Testis (tissue), 2 donors: ENCODE data around the gene GAL3ST3.

ENCODE experiments used
- POLR2A ChIP-seq: fragments of 450-650 bp; IDR thresholded peaks from one replicate; pipeline ENCODE4 v1.6.1; 2017; ENCODE audit warnings: antibody characterized with exemption, mild to moderate bottlenecking, moderate library complexity
- TF ChIP-seq, protein P1 (sequence below), 3 experiments: fragments of 450-650 bp in 2 of 3; fragments of 200-600 bp in 1 of 3; sonication (generic) in 1 of 3; IDR thresholded peaks; one replicate each; pipeline ENCODE4 v1.5.1; 2016 to 2019; ENCODE audit warnings: antibody characterized with exemption in 3 of 3, mild to moderate bottlenecking in 2 of 3, moderate library complexity in 1 of 3

DNA sequence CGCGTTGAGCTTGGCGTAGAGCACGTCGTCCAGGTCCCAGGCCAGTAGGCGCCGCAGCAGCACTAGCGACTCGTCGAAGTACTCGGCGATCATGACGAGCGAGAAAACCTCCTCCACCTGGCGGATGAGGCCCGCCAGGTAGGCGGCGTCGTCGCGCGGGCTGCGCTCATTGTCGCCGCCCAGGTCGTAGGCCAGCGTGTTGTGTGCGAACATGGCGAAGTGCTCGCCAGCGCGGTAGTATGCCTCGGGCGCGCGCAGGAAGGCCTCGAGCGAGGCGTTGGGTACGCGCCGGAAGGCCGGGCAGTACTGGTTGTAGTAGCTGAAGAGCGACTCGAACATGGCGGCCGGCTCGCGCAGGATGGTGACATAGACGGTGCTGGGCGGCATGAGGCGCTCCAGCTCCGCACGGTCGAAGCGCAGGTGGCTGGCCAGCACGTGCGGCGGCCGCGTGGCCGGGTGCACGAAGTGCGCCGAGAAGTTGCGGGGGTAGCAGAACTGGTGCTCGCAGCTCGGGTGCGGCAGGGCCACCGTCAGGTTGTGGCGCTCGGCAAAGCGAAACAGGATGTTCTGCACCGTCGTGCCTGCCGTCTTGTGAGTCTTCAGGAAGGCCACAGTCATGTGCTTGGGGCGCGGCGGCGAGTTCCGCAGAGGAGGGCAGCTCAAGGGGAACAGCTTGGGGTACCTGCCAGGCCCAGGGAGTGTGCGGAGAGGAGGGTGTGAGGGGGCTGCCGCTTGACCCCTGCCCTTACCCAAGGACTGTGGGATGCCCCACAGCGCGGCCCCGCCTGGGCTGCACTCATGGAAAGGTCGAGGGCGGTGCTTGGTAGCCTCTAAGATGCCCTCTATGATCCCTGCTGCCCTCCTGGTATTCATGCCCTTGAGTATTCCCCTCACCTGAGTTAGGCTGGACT lies 5.7 kb downstream of the GAL3ST3 start:
- TF ChIP-seq, protein P1, sequence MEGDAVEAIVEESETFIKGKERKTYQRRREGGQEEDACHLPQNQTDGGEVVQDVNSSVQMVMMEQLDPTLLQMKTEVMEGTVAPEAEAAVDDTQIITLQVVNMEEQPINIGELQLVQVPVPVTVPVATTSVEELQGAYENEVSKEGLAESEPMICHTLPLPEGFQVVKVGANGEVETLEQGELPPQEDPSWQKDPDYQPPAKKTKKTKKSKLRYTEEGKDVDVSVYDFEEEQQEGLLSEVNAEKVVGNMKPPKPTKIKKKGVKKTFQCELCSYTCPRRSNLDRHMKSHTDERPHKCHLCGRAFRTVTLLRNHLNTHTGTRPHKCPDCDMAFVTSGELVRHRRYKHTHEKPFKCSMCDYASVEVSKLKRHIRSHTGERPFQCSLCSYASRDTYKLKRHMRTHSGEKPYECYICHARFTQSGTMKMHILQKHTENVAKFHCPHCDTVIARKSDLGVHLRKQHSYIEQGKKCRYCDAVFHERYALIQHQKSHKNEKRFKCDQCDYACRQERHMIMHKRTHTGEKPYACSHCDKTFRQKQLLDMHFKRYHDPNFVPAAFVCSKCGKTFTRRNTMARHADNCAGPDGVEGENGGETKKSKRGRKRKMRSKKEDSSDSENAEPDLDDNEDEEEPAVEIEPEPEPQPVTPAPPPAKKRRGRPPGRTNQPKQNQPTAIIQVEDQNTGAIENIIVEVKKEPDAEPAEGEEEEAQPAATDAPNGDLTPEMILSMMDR (IDR thresholded peaks at IDR 0.05): no peak
- TF ChIP-seq POLR2A: no peak
